ENCODE results near the gene CCM2. TPM values are rescaled to one million over a fixed set of nuclear protein-coding genes. Genes with fewer than 3 reads are reported as not detected.

The CCM2 gene
- total and polyA plus RNA-seq, 2 of the 8 experiments (the other 6 are each of a cell fraction or from before 2014, with no cell fraction given) = 31.6 to 41.2 TPM

DNA sequence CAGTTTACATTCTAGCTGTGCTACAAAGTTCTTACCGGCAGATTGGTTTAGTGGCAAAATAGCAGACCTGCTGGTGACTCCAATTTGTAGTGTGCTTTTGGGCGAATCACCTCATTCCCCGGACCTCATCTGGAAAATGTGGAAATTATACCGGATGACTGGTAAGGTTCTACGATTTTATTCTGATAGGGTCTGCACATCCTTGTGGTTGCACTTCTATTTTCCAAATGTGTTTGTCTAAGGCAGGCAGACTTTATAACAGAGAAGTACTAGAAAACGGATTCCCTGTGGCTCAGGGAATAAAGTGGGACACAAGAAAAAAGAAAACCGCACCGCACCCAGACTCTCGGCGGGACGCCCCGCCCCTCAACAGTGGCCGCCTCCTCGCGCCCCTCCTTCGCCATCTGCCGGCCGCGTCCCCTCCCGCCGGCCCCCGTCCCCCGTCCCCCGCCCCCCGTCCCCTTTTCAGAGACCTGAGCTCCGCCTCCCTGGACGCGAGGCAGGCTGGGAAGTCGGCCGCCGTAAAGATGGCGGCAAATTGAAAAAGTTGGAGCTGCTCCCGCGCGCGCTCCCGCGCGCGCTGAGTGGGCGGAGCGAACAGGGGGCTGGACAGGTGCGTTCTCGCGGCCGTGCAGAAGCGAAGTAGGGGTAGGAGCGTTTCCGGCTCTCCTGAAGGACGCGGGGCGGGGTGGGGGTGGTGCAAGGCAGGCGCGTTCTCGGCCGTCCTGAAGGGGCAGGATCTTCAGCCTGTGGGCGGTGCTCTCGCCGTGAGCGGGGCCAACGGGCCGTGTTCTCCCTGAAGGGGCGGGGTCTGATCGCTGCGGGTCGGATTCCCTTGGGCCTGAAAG, 532 bp upstream of the CCM2 start:
- peak overlapping the region; percentile 98; the same call in 1 of the 2 replicates for H4K8ac ChIP-seq (ENCODE audit: extremely low read depth, insufficient read depth, low read length)
- no peaks in the 10 kb centered on the region for H3K9me3 ChIP-seq (ENCODE audit: insufficient read depth in 2 of 2, low read depth in 1 of 2, low read length in 1 of 2)
- H4K5ac ChIP-seq (ENCODE audit: insufficient read length, low read depth, low read length) = peak overlapping the region; percentile 99
- CTCF ChIA-PET (ENCODE audit: partially characterized antibody) = interaction anchor here (0.6 to 2.5 kb wide), 6 partner anchors 9 to 136 kb away, joined by 3 to 7 read pairs (median 3); no protein-coding TSS in a partner anchor
- no peak overlapping the region for H2BK15ac ChIP-seq (ENCODE audit: low read length)
- H2BK12ac ChIP-seq (ENCODE audit: low read depth, low read length) = no peak overlapping the region
- H3K14ac ChIP-seq (ENCODE audit: insufficient read length) = no peak overlapping the region
- POLR2A ChIA-PET (ENCODE audit: partially characterized antibody) = interaction anchor here (0.6 to 10.3 kb wide), 12 partner anchors 15 to 460 kb away, joined by 3 to 193 read pairs (median 3); partner anchors contain the start of genes H2AZ2, MYO1G, NACAD and TBRG4
- H3K36me3 ChIP-seq (ENCODE audit: control insufficient read depth in 2 of 4, insufficient read depth in 4 of 4, low read length in 3 of 4) = no peaks in the 10 kb centered on the region
- H3K4me1 ChIP-seq (replicated peaks in 1 of 4; ENCODE audit: control insufficient read depth in 3 of 4, insufficient read depth in 4 of 4, low read length in 3 of 4) = peaks cover 0 to 6% (median 3%) of the 10 kb centered on the region in 4 experiments; a peak in 3 of 7 replicates
- H4K91ac ChIP-seq (replicated peaks; ENCODE audit: insufficient read length, low read length) = peak overlapping the region; percentile 93
- H3K23me2 ChIP-seq (ENCODE audit: low read depth, low read length) = 0 out of 2 replicates have a peak, but pooled peaks cover 6% of the 10 kb centered on the region
- H3K4me2 ChIP-seq (ENCODE audit: insufficient read depth in 1 of 2, low read depth in 2 of 2, low read length in 2 of 2) = peak overlapping the region; percentile 66 to 71
- no peak overlapping the region for H2BK20ac ChIP-seq (ENCODE audit: low read length)
- WGBS, 2 experiments (ENCODE audit: extremely low coverage in 1 of 2, insufficient coverage in 1 of 2, insufficient read length in 1 of 2, insufficient replicate concordance in 2 of 2, low coverage in 1 of 2, low lambda C conversion rate in 2 of 2, missing lambda C conversion rate in 1 of 2) = 2% methylated on average over 42 of the region's 66 CpGs; no CpG with 5 or more reads in 1 of the 2 experiments
- H3K27ac ChIP-seq (ENCODE audit: low read depth, low read length) = peak overlapping the region; percentile 97
- H2BK5ac ChIP-seq (ENCODE audit: low read depth, low read length) = peak overlapping the region; percentile 98
- H2BK120ac ChIP-seq (replicated peaks; ENCODE audit: low read depth, low read length) = no peak overlapping the region
- peak overlapping the region; percentile 81 for H2AFZ ChIP-seq (ENCODE audit: low read length)
- H3K23ac ChIP-seq (ENCODE audit: insufficient read length) = no peak overlapping the region
- peaks cover 2% of the 10 kb centered on the region; the same call in 1 of the 2 replicates for H3K79me1 ChIP-seq (ENCODE audit: low read depth, low read length)
- no peaks in the 10 kb centered on the region for H3K27me3 ChIP-seq (replicated peaks in 1 of 4; ENCODE audit: control insufficient read depth in 3 of 4, extremely low read depth in 1 of 4, insufficient read depth in 3 of 4, low read length in 3 of 4)
- DNase-seq (ENCODE audit: low read depth in 1 of 2, low spot score in 2 of 2) (peak; percentile 96 to 97), FAIRE-seq (no peak)
- peaks cover 0 to 7% of the 10 kb centered on the region in 2 experiments for H4K20me1 ChIP-seq (replicated peaks in 1 of 2; ENCODE audit: control insufficient read depth in 1 of 2, insufficient read depth in 2 of 2, low read length in 2 of 2)
- H3K18ac ChIP-seq (ENCODE audit: extremely low read depth, low read length) = peak overlapping the region; percentile 78
- no peak overlapping the region for H2AK5ac ChIP-seq (ENCODE audit: low read depth, low read length)
- no peak overlapping the region for H3K4ac ChIP-seq (replicated peaks; ENCODE audit: insufficient read length, low read depth, low read length)
- peaks cover 4 to 29% of the 10 kb centered on the region in 2 experiments; a peak in 3 of 4 replicates for H3K79me2 ChIP-seq (ENCODE audit: control insufficient read depth in 1 of 2, insufficient read depth in 2 of 2, low read length in 2 of 2)
- peak overlapping the region; percentile 84 for H3K56ac ChIP-seq (replicated peaks; ENCODE audit: insufficient read length, low read depth, low read length)
- peak overlapping the region; percentile 66 to 98 (median 73) for H3K4me3 ChIP-seq (ENCODE audit: extremely low read depth in 1 of 4, insufficient read depth in 2 of 4, low read depth in 3 of 4, low read length in 4 of 4)
- H3K9ac ChIP-seq (replicated peaks in 1 of 4; ENCODE audit: extremely low read depth in 1 of 4, low read depth in 3 of 4, low read length in 3 of 4) = peak overlapping the region; percentile 56 to 96 (median 88)
- TF ChIP-seq JUND (IDR thresholded peaks at IDR 0.05; ENCODE audit: low read length) (no peak), HDAC6 (IDR thresholded peaks at IDR 0.05; ENCODE audit: low read depth, low read length) (no peak), SUZ12 (IDR thresholded peaks at IDR 0.05; ENCODE audit: low read length) (no peak), HDAC2 (IDR thresholded peaks at IDR 0.05; ENCODE audit: borderline replicate concordance in 1 of 2, low read depth in 2 of 2, low read length in 2 of 2) (no peak), SAP30 (IDR thresholded peaks at IDR 0.05; ENCODE audit: insufficient read depth, insufficient replicate concordance, low read length) (no peak), CREB1 (IDR thresholded peaks at IDR 0.05) (no peak; the same call in none of the 2 replicates), FOSL1 (IDR thresholded peaks at IDR 0.05; ENCODE audit: insufficient read depth, low read depth, low read length) (no peak), RAD21 (IDR thresholded peaks at IDR 0.05 in 1 of 2, conservative IDR thresholded peaks at IDR 0.05 in 1 of 2; ENCODE audit: low read depth in 2 of 2, low read length in 2 of 2) (no peak)
- TF ChIP-seq, protein P1, sequence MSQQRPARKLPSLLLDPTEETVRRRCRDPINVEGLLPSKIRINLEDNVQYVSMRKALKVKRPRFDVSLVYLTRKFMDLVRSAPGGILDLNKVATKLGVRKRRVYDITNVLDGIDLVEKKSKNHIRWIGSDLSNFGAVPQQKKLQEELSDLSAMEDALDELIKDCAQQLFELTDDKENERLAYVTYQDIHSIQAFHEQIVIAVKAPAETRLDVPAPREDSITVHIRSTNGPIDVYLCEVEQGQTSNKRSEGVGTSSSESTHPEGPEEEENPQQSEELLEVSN (IDR thresholded peaks at IDR 0.05) = no peak

Measured in H1 (cell line).